ENCODE results near the gene C1orf146.
"Not testable (repeated sequence)": the region's sequence is repeated elsewhere in the genome, so short reads cannot be mapped to it uniquely, and the experiment has no call there.

The C1orf146 gene, protein sequence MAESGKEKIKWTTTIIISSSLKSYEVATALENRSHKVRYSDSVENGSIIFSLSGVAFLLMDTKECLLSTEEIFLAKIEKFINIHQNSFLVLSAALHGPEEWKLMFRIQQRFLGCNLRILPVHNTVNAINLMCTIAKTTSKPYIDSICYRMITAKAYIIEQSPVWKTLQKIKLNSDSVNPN

GRCh38 chr1:92217721-92218120 is at the start of gene C1orf146:
TSS of gene C1orf146 (plus strand) at chr1:92217915. CDS start at chr1:92231421, 13,506 bp downstream.
- DNase-seq: no peak

DNA sequence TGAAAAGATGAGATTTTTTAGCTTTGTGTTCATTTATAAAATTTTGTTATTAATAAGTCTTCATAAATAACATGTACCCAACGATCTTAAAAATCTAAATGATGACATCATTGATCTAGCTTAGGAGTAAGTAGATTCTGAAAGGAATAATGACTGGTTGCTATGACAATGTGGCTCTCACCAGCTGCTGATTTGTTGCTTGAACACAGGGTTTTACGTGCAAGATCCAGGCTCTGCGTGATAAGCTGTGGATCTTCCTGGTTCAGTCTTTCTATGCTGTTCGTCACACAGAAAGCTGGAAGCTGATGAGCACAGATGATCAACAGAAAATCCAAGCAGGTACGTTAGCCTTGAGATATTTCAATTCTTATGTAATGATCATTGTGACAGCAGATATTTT is 49.1 kb upstream of the C1orf146 start:
- no peak for DNase-seq

DNA sequence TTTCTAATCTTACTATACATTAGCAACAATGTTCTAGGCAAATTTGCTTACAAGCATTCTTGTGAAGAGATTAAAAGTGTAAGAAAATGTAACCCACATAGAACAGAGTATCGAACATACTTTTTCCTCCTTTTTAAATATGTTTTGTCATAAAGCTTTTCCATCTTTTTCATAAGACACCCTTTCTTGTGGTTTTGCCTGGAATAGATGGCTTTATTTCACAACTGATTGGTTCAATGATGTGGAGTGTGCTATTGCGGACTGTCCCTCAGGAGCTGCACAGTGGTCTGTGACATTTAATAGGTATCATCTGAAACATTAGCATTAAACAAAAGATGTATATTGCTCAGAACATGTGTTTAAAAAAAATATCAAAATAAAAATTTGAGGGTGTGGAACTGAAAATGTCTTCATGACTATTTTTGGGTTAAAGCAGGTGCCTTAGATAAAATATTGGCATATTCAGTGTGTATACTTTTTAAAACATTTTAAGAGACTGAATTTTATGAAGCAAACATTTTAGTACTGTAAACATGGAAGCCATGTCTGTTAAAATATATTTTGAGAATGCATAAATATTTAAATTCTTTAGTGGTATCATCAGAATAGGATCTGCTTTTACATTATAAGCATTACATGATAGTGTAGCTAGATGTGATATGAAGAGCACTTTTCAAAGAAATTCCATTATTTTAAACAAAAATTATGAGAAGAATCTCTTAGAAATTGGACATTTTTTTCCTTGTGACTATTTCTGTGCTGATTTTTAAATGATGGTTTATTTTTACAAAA is 48.3 kb upstream of the C1orf146 start:
- DNase-seq: no peak

DNA sequence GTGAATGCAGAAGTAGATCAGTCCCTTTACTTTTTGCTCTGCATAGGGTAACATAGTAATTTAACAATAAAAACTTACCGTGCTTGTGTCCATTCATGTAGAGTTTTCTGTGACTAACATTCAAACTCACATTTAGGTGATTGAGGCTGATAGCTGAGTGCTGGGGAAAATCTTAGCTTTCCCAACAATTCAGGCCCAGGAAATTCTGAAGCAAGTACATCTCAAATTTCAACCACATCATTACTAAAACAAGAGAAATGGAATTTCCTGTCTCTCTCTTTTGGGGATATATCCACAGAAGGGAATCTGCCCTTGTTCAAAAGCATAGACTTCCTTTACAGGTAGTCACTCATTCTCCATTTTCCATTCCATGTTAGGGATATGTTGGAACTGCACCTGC is 33.1 kb upstream of the C1orf146 start:
- DNase-seq: peak; percentile 83

- peak; percentile 19 for DNase-seq
Measured at GRCh38 chr1:92186081-92186480, 31.6 kb upstream of the C1orf146 start.

DNA sequence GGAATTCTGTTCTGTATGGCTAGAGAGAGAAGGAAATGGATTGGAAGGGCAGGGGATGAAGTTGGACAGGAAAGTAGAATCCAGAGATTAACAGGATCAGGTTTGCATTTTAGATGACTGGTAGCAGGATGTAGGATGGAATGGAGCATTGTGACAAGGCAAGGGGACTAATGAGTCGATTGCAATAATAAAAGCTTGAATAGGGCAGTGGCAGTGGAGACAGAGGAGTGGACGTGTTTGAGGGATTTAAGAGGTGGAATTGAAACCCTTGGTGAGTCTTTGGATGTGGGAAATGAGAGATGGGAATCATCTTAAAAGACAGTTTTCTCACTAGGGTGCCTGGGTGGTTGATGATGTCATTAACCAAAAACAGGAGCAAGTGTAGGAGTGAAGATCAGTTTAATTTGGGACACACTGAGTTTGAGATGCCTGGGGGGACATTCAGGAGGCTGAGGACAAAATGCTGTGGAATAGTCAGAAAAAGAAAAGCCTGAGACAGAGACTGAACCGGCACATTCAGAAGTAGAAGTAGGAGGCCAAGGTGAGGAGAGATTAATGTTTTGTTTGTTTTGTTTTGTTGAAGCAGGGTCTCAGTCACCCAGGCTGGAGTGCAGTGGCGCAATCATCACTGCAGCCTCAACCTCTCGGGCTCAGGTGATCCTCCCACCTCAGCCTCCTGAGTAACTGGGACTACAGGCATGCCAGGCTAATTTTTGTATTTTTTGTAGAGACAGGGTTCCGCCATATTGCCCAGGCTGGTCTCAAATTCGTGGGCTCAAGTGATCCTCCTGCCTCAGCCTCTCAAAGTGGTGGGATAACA is 29.1 kb upstream of the C1orf146 start:
- no peak for DNase-seq

DNA sequence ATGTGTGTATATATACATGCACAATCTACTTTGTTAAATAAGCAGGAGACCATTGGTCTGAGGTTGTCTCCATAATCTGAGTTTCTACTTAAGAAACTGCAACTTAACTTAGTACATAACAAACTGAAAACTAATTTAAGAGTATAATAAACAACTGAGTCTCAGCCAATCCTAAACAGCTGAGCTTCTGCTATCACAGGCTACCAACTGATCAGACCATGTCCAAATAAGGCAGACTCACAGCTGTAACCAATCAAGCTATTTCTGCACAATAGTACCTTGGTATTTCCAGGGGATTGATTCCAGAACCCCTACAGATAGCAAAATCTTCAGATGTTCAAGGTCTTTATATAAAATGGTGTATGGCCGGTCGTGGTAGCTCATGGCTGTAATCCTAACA is 26.0 kb upstream of the C1orf146 start:
- no peak for DNase-seq

- DNase-seq: no peak
Measured at GRCh38 chr1:92192246-92192645, 25.5 kb upstream of the C1orf146 start.

GRCh38 chr1:92194511-92194910 is 23.2 kb upstream of the C1orf146 start:
- DNase-seq: no peak

DNA sequence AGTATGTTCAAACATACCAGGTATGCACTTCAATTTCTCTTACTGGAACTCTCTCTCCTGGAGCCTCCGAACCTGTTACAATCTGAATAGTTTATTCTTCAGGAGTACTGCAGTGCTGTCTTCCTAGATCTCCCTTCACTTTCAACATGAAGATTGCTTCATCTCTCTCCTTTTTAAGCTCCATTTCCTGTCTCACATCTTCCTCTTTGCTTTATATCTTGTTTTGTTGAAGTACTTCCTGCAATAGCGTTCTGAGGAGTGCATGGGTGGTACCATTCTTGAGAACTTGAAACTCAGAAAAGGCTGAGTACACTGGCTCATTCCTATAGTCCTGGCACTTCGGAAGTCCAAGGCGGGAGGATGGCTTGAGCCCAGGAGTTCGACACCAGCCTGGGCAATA is 15.7 kb upstream of the C1orf146 start:
- DNase-seq: no peak

- DNase-seq: no peak
Measured at GRCh38 chr1:92203105-92203504, 14.6 kb upstream of the C1orf146 start.

DNA sequence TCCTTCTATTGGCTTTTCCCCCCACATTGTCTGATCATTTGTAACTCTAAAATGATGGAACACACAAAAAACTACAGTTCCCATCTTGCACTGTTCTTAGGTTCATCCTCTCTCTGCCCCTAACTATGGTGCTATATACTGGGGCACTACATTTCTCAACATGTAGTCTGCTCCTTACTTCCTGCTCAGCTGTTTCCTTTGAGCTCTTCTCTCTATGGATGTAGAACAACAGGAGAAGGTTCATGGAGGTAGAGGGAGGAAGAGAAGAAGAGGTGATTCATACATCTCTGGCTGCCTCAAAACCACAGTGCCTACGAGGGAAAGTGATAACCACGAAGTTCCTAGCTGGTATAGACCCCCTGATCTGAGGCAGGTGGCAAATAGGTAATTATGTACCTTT is 7.0 kb upstream of the C1orf146 start:
- peak; percentile 34 for DNase-seq

DNA sequence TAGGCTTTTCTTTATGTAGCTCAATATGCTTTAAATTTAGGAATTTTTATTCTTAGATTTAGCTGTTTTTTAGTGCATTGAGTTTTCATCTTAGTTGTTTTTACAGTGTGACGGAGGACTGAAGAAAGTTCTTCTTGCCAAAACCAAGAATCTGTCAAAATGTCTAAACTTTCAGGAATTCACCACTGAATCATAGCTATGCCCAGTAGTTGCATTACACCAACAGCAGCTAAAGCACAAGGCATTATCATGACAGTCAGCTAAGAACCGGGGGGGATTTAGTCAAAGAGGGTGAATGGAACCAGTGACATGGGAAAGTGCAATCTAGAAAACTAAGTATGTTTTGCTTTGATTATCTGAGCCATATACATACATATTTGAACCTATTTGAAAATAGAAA is 6.5 kb upstream of the C1orf146 start:
- DNase-seq: peak; percentile 55

GRCh38 chr1:92218559-92218958 is 844 bp downstream of the C1orf146 start:
- DNase-seq: no peak

GRCh38 chr1:92219028-92219427 is 1.3 kb downstream of the C1orf146 start:
- DNase-seq: no peak

- DNase-seq: no peak
Measured at GRCh38 chr1:92228401-92228800, 10.7 kb downstream of the C1orf146 start.

DNA sequence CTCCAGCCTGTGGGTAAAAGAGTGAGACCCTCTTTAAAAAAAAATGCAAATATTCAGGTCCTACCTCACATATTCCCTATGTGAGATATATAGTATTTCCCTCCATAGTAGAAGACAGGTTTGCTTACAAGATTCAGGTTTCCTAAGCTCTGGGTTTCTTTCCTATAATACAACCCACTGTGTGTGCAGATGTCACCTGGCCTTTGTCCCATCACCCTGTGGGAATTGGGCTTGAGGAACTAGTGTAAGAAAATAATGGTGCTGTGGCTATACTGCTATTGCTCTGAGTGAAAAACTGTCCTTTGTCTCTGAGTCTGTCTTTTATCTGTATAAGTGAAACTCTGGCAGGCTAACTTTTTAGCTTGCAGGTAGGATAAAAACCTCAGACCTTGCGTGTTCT is 13.0 kb downstream of the C1orf146 start:
- DNase-seq: no peak

DNA sequence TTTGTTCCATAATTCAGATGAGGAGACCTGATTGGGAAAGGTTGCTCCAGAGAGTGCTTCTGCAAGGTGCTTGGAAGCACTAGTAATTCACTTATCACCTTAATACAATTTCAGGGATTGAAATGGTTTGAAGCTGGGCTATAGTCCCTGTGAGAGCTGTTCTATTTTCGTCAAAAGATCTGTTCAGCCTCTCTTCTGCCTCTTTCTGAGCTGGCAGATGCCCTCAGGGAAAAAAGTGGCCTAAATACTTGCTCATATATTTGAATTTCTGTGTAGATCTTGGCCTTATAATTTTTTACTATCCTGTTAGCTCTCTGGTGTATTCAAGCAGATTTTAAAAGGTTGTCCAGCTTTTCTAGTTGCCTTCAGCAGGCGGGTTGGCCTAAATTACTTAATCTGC is 22.3 kb downstream of the C1orf146 start:
- DNase-seq: no peak

GRCh38 chr1:92244376-92244775 is 26.7 kb downstream of the C1orf146 start:
- DNase-seq: no peak

DNA sequence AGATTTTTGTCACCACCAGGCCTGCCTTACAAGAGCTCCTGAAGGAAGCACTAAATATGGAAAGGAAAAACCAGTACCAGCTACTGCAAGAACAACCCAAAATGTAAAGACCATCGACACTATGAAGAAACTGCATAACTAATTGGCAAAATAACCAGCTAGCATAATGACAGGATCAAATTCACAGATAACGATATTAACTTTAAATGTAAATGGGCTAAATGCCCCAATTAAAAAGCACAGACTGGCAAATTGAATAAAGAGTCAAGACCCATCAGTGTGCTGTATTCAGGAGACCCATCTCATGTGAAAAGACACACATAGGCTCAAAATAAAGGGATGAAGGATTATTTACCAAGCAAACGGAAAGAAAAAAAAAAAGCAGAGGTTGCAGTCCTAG is 37.0 kb downstream of the C1orf146 start:
- DNase-seq: not testable (repeated sequence)

GRCh38 chr1:92259350-92259749 is 41.6 kb downstream of the C1orf146 start:
- peak; percentile 6 for DNase-seq

DNA sequence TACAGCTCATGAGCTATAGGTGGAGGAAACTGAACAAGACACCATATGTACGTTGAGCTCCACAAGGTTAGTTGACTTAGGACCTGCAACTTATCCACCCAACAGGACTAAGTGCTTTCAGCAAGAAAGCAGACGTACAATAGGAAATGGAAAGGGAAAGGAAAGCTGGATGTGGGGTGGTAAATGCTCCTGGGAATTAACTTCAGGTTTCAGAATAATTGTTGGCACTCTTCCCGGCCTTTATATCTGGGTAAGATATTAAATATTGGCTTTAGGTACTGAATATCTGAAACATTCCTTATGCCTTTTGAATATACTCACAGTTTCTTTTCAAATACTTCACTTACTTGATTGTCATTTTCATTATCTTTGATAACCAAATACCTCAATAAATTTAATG is 44.8 kb downstream of the C1orf146 start:
- no peak for DNase-seq

GRCh38 chr1:92273039-92273438 is 55.3 kb downstream of the C1orf146 start:
- DNase-seq: no peak

- peak; percentile 36 for DNase-seq
Measured at GRCh38 chr1:92274939-92275338, 57.2 kb downstream of the C1orf146 start.

Measured in fibroblast of skin of right biceps (primary cell).